Measurements from ENCODE around the gene P2RY14. TPM values are rescaled to one million over a fixed set of nuclear protein-coding genes. Genes with fewer than 3 reads are reported as not detected.

The P2RY14 gene
- total RNA-seq, 6 experiments from 2014 or later = not detected

GRCh38 chr3:151209654-151210053, 68.7 kb downstream of the P2RY14 start:
- TF ChIP-seq, protein P1, sequence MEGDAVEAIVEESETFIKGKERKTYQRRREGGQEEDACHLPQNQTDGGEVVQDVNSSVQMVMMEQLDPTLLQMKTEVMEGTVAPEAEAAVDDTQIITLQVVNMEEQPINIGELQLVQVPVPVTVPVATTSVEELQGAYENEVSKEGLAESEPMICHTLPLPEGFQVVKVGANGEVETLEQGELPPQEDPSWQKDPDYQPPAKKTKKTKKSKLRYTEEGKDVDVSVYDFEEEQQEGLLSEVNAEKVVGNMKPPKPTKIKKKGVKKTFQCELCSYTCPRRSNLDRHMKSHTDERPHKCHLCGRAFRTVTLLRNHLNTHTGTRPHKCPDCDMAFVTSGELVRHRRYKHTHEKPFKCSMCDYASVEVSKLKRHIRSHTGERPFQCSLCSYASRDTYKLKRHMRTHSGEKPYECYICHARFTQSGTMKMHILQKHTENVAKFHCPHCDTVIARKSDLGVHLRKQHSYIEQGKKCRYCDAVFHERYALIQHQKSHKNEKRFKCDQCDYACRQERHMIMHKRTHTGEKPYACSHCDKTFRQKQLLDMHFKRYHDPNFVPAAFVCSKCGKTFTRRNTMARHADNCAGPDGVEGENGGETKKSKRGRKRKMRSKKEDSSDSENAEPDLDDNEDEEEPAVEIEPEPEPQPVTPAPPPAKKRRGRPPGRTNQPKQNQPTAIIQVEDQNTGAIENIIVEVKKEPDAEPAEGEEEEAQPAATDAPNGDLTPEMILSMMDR (IDR thresholded peaks at IDR 0.05) = no peak
- no peak overlapping the region for H3K27ac Mint-ChIP-seq
- no peaks in the 10 kb centered on the region for H3K36me3 Mint-ChIP-seq (ENCODE audit: low read depth)
- DNase-seq = no peak
- no peaks in the 10 kb centered on the region for H3K9me3 Mint-ChIP-seq
- no peak overlapping the region for H3K4me3 Mint-ChIP-seq
- H3K27me3 Mint-ChIP-seq (ENCODE audit: insufficient read depth) = no peaks in the 10 kb centered on the region
- peaks cover 17% of the 10 kb centered on the region for H3K4me1 Mint-ChIP-seq (ENCODE audit: low read depth)

GRCh38 chr3:151206201-151206600, 72.1 kb downstream of the P2RY14 start:
- H3K36me3 Mint-ChIP-seq (ENCODE audit: low read depth) = no peaks in the 10 kb centered on the region
- no peaks in the 10 kb centered on the region for H3K27me3 Mint-ChIP-seq (ENCODE audit: insufficient read depth)
- peaks cover 17% of the 10 kb centered on the region for H3K4me1 Mint-ChIP-seq (ENCODE audit: low read depth)
- DNase-seq = no peak
- H3K9me3 Mint-ChIP-seq = no peaks in the 10 kb centered on the region
- H3K4me3 Mint-ChIP-seq = no peak overlapping the region
- no peak overlapping the region for H3K27ac Mint-ChIP-seq
- TF ChIP-seq, protein P1 (IDR thresholded peaks at IDR 0.05) = no peak

DNA sequence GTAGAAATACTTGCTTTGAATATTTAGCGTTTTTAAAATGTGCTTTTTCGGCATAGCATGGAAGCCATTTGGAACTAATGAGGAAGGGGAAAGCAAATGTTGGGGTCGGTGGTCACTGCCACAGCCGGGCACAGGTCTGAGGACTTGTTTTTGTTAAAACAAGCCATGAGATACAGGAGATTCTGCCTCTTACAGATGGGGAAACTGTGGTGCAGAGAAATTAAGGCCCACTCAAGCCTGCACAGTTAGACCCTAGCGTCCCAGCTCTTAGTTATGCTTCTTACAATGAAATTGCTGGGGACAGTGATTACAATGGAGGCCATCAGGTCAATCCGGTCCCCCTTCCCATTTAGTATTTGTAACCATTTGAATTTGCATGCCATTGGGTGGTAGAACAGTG, 72.9 kb downstream of the P2RY14 start:
- no peak for DNase-seq
- Mint-ChIP-seq H3K9me3 (no peaks in the 10 kb centered on the region), H3K36me3 (ENCODE audit: low read depth) (no peaks in the 10 kb centered on the region), H3K27ac (no peak overlapping the region), H3K27me3 (ENCODE audit: insufficient read depth) (no peaks in the 10 kb centered on the region), H3K4me3 (no peak overlapping the region), H3K4me1 (ENCODE audit: low read depth) (peaks cover 9% of the 10 kb centered on the region)
- TF ChIP-seq, protein P1 (IDR thresholded peaks at IDR 0.05) = no peak

DNA sequence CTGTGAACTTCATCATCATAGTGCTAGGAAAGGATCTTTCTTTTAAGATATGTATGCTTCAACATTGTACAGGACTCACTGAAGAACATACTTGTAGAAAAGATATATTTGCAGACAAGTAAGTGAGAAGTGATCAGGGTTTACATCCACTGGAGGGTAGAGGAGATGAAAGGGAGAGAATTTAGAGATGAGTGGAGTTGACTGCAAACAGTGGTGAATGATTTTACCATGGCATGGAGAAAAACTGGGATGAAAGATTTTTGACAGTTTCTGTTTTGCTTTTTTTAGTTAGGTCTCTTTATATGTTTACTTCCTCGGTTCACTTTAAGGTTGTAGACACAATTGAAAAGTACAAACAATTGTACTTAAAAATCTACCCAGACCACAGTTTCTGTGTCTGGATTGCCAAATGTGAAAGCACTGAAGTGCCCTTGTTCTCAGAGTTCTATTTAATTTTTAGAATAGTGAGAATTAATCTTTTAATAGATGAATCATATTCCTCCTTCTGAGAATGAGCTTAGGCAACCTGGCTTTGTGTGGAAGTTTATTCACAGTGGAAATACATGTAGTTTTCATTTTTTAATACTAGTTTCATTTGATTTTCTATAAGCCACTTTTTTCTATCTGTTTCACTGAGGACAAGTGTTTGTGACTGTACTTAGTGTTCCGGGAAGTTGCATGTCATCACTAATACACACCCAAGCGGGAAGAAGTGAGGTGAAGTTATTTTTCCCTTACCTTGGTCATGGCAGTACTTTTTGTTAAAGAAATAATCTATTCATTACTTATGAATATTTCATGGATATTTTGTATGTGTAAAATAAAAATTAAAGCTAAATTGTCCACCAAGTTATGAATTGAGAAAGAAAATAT, 73.6 kb downstream of the P2RY14 start:
- Mint-ChIP-seq H3K4me3 (no peak overlapping the region), H3K9me3 (no peaks in the 10 kb centered on the region), H3K36me3 (ENCODE audit: low read depth) (no peaks in the 10 kb centered on the region), H3K4me1 (ENCODE audit: low read depth) (peaks cover 4% of the 10 kb centered on the region; the same call in 1 of the 2 replicates), H3K27ac (no peak overlapping the region), H3K27me3 (ENCODE audit: insufficient read depth) (no peaks in the 10 kb centered on the region)
- no peak for DNase-seq
- TF ChIP-seq, protein P1 (IDR thresholded peaks at IDR 0.05) = no peak

DNA sequence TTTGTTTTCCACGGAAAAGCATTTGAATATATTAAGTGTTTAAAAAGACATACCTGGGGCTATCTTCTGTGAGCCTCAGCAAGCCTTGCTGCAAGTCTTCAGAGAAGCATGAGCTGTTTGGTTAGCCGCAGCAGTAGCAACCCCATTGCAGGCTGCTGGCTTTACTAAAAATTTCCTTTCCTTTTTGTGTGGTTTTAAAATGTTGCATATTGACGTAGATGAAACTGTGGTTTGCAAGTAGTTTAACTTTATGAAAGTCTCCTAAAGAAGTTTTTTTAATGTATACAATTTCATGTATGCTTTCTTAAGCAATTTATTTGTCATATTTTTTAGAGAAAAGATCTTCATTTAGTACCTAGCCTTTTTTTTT, 75.3 kb downstream of the P2RY14 start, which contains the start of gene GPR171:
Gene GPR171, minus strand, starts transcription at position 166 of the 370 bp plus-strand sequence. CDS start 3,830 bp downstream, outside the sequence.
- Mint-ChIP-seq H3K27ac (no peak within 1 kb of the TSS), H3K9me3 (no peaks in the 10 kb centered on the region), H3K4me3 (no peak within 1 kb of the TSS), H3K36me3 (ENCODE audit: low read depth) (no peaks in the 10 kb centered on the region), H3K4me1 (ENCODE audit: low read depth) (peaks cover 7% of the 10 kb centered on the region), H3K27me3 (ENCODE audit: insufficient read depth) (no peaks in the 10 kb centered on the region)
- TF ChIP-seq, protein P1 (IDR thresholded peaks at IDR 0.05) = no peak
- DNase-seq = no peak

Measured in HFFc6 (cell line).